Activated CD4-positive, CD25-positive, alpha-beta regulatory T cell (primary cell): ENCODE measurements around the gene DMD.
"Not testable (repeated sequence)": the region's sequence is repeated elsewhere in the genome, so short reads cannot be mapped to it uniquely, and the experiment has no call there.

Experiments used
- DNase-seq, 4 experiments: peaks; one replicate each; lab custom pipeline; 2025; lab: John Stamatoyannopoulos, UW

The DMD gene

DNA sequence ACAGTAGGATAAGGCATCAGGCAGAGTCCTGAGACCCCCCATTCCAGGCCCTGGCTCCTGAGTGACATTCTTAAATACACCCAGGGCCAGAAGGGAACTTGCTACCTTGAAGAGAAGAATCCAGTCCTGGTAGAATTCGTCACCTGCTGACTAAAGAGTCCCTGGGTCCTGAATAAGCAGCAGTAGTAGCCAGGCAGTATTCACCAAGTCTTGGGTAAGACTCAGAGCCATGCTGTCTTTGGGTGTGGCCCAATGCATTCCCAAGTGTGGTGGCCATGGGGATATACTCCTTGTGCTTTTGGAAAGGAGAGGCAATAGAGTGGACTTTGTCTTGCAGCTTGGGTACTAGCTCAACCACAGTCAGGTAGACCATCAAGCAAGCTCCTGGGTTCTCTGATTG is 359.1 kb downstream of the DMD start:
- DNase-seq: no peak

DNA sequence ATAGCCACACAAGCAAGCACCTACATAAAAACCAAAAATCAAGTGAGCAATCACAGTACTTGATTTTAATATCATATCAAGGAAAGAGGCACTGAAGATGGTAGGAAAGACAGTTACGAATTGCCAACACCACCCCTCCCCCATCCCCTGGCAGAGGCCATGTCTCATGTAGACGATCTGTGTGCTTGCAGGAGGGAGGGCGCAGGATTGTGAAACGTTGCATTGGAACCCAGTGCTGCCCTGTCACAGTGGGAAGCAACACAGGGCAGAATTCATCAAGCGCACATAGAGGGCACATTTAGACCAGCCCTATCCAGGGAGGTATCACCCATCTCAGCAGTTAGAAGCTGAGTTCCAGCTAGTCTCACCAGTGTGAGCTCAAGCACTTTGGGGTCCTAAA is 359.8 kb downstream of the DMD start:
- DNase-seq: no peak

DNA sequence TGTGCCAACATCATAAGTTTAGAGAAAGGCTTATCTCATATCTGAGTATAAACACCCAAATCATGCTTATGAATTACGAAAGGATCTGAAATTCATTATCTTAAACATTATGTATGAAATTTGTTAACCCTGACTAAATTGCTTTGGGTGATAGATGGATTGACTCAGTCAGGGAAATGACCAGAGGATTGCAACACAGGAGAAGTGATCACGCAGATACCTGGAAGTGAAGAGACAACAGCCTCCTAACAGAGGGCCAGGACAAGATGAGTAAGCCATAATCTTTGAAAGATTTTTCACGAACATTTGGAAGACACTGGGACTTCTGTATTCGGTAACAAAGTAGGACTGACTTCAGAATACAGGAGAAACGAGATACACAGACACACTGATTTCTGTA is 363.4 kb downstream of the DMD start:
- no peak for DNase-seq

DNA sequence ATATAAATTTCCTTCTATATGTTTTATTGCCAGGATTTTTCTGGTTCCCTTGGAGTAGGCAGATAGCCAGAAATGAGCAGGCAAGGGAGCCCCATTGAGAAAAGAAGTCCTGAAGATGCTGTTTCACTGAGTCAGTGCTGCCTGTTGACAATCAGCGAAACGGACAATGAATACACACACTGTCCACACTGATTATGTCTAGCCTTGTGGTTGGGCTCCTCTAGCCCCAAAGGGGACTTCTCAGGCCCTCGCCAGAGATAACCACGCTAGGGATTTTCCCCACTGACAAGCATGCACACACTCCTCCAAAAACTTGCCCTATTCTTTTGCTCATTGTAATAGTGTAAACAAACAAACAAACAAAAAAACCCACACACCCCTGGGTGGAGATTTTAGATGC is 369.3 kb downstream of the DMD start:
- no peak for DNase-seq

DNA sequence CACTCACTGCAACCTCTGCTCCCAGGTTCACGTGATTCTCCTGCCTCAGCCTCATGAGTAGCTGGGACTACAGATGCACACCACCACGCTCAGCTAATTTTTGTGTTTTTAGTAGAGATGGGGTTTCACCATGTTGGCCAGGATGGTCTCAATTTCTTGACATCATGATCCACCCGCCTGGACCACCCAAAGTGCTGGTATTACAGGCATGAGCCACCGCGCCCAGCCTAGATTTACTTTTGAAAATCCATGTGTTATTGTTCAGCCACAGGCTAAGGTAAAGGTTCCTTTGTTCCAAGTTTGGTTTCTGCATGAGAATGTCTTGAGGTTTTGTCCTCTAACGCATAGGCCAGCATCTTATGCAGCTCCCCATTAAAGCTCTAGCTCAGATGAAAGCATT is 371.6 kb downstream of the DMD start:
- no peak for DNase-seq

DNA sequence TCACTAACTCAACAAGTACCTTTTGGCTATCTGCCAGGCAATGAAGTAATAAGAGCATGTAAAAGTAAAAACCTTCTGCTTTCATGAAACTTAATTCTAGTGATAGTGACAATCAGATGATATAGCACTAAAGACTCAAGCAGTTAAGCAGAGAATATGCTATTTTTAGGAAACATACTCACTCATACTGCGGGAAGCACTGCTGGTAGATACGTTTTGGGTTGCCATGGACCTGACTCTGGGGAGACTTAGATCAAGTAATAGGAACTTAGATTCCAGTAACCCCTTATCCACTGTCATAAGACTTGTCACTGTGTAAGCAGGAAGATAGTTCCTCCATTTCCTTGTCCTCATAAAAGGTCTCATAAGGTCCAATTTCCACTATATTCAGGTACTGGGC is 386.3 kb downstream of the DMD start:
- DNase-seq: no peak

DNA sequence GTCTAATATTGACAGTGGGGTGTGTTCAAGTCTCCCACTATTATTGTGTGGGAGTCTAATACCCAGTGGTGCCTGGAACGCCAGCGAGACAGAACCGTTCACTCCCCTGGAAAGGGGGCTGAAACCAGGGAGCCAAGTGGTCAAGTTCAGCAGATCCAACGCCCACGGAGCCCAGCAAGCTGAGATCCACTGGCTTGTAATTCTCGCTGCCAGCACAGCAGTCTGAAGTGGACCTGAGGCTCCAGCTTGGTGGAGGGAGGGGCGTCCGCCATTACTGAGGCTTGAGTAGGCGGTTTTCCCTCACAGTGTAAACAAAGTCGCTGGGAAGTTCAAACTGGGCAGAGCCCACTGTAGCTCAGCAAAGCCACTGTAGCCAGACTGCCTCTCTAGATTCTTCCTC is 407.3 kb downstream of the DMD start:
- DNase-seq: no peak

DNA sequence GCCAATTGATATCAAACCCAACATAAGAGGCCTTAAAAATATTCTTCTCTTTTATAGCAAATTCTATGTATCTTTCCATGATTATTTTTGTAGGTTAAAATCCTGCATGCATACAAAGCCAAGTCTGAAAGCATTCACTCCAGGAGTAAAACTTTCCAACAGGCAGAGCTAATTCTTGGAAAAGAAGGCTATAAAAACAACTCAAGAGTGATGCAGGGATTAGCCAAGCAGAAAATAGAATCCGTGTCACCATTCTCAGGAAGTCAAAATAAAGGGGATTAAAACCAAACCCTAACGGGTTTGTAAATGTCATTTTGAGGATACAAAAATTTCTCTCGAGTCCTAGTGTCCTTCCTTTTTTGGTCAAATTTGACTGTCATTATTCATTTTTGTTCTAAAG is 412.4 kb downstream of the DMD start:
- no peak for DNase-seq

DNA sequence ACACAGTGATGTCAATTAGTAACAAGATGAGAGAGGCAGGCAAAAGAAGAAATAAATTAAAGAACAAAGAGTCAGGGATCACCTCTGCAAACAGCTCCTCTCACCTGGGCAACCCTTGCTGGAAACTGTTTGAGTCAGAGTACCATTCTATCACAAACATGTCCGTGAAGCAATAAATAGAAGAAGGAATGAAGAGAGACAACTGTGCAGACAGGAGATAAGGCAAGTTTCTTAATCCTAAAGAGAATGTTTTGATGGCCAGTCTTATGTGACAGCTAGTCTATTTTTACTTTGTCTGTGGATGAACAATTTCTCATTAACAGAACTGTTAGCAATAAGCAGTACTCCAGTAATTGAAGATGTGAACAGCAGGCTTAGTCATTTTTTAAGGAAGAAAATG is 422.4 kb downstream of the DMD start:
- DNase-seq: no peak

DNA sequence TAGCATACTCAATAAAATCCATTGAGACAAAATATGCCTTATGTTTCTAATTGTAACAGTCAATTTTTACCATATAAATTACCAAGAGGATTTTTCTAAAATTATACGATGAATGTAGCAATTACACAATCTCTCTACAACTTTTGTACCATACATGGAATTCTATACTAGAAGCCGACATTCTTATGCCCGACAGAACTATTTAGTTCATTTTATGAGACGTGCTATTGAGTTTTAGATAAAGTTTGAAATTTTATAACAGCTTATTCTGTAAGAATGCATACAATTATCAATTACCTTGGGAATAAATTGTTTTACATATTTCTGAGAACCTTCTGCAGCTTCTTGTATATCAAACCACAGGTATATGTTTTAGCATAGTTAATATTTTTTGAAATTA is 431.2 kb downstream of the DMD start:
- no peak for DNase-seq

DNA sequence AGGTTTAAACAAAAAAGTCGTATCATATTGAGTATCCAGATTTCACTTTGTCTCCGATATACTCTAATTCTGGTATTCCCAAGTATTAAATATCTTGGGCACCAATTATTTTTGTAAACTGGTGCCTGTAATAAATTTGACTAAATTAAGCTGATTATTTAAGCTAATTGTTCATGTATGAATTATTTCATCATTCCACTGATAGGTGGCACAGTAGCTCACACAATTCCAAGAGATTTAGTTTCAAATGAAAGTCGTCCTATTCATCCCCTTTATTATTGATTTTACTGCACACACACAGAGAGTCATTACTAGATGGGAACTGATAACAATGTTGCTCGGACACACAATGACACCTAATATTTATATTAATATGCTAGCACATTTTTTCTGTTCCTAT is 432.4 kb downstream of the DMD start:
- no peak for DNase-seq

DNA sequence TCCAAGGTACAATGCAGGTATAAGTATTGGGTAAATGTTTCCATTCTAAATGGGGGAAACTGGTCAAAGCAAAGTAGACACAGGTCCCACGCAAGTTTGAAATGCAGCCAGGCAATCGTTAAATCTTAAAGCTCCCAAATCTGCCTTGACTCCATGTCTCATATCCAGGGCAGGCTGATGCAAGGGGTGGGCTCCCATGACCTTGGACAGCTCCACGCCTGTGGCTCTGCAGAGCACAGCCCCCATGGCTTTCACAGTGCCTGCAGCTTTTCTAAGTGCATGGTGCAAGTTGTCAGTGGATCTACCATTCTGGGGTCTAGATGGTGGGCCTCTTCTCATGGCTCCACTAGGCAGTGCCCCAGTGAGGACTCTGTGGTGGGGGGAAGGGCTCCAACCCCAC is 436.4 kb downstream of the DMD start:
- DNase-seq: no peak

DNA sequence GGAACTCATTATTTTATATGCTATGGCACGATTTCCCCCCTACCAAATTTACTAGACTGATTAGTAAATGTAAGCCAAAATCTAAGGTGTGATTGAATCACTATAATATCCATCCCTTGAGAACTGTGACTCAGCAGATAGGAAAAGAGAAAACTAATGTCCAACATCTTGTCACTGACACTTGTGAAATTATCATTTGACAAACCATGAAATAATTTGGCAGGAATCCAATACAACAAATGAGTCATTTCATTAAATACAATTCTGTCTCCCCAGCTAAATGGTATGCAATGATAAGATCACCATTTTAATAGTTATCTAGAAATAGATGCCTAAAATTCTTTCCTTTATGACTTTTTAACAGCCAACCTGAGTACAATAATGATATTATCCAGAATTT is 462.3 kb downstream of the DMD start:
- no peak for DNase-seq

DNA sequence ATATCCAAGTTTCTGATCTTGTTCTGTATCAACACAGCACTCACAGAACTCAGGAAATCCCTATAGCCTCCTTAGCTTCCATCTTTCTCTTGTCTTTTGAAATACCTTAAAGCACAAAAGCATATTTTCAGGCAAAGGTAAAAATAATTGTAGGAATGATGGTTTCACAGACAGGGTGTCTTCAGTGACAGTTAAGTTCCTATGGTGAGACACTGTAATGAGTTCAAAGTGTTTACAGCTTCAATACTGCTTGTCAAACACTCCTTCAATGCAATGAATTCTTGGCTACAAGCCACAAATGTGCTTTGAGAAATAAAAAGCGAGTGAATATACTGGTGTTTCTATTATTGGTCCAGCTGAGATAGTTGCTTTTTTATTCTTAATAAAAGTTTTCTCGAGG is 466.0 kb downstream of the DMD start:
- no peak for DNase-seq

DNA sequence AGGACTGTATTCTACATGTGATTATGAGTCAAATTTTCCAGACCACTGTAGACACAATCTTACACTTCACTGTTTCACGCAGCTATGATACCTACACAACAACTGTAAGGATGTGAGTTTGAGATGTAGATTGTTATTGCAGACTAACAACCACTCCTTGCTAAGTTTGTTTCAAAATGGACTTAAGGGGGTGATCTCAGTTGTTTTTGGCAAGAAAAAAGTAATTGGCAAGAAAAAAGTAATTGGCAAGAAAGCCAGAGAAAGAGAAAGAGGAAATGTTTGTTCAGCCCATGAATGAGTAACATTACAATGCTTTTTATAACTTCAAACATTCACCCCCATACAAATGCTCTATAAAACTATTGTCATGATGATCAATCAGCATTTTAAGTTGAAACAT is 466.4 kb downstream of the DMD start:
- DNase-seq: no peak

DNA sequence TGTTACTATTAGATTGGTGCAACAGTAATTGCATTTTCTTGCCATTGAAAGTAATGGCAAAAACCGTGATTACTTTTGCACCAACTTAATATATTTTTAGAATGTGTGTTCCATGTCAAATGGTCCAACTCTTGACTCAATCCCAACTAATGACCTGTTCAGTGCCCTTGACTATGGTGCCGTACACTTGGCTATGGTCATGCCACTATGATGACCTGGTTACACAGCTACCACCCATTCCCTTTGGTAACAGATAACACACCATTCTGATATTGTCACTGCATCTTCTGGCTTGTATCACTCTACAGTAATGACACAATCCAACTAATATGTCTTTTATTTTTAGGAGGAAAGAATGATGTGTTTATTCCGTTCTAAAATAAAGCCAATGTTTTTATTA is 469.4 kb downstream of the DMD start:
- DNase-seq: no peak

DNA sequence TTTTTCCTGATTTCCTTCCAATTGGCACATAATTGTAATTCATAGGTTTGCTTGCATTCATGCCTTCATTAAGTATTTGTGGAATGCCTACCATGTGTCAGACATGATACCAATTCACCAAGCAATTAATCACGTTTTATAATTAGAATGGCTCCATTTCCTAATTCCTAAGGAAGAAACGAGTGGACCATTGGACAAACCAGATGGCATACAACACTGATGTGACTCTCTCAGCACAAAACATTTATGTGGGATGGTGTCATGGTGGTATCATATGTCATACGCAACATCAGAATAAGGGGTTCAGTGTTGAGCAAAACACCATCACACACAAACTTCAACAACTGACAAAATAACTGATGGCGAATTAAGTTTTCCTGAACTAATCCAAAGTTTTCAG is 502.8 kb downstream of the DMD start:
- DNase-seq: no peak

DNA sequence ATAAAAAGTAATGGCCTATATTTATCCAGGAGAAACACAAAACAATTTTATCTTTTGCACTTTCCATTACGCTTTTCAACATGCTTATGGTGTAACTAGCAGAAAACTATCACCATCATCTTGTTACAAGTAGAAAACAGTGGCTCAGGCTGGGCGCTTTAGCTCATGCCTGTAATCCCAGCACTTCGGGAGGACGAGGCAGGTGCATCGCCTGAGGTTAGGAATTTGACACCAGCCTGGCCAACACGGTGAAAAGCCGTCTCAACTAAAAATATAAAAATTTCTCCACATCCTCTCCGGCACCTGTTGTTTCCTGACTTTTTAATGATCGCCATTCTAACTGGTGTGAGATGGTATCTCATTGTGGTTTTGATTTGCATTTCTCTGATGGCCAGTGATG is 506.0 kb downstream of the DMD start:
- not testable (repeated sequence) for DNase-seq

DNA sequence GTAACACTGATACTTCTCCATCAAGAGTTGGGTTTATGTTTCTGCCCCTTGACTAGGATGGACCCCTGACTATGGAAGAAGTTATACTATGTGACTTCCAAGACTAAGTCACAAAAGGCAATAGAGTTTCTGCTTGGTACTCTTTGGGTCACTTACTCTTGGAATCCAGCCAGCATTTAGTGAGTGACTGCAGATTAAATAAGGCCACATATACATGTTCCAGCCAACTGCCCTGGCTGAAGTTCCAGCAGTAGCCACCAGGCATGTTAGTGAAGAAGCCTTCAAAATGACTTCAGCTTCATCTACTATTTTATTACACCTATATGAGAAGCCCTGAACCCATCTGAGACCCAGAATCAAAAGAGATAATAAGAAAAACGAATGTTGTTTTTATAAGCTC is 524.0 kb downstream of the DMD start:
- no peak for DNase-seq

DNA sequence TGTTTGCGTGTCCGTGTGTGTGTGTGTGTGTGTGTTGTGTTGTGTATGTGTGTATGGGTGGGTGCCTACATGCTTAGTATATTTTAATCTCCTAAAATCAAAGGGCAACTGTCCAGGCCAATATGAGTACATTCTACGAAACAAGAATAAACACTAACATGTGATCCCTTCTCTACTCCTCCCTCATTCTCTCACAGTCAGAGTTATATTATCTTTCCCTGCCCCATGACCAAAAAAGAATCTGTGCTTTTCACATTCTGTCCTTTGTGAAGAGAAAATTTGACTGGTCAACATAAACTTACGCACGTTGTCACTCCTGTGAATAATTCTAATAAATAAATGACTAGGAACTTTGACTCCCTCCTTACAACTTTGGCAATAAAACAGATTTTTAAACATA is 532.9 kb downstream of the DMD start:
- no peak for DNase-seq

DNA sequence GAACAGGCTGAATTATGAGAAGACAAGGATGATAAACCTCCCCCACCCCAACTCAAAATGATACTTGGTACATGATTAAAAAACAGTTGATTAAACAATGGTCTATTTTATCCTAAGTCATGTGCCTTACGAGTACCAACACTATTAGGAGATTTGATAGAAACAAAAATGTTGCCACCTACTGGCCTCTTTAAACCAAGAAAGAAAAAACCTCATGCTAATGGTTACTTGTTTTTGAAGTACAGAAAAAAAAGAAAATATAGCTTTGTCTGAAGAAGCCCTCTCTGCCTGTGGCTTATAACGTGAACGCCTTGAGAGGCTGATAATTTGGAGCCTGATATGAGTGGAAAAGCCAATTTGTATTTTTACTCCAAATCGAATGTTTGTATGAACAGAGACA is 538.2 kb downstream of the DMD start:
- DNase-seq: no peak

DNA sequence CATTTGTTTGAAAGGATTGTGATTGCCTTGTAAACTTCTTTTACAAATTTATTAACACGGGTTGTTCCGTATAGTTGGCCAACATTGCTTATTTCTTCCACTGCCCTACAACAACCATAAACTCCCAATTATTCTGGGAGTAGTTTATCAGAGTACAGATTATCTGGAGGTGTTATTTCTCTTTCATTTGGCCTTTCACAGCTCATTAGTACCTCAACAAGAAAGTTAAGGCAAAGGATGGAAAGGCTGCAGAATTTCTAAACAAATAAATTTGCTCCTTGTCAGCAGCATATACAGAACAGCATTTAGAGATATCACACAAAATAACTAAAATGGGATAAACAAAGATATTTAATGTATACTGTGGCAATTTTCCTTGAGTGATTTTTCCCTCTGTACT is 548.8 kb downstream of the DMD start:
- no peak for DNase-seq

DNA sequence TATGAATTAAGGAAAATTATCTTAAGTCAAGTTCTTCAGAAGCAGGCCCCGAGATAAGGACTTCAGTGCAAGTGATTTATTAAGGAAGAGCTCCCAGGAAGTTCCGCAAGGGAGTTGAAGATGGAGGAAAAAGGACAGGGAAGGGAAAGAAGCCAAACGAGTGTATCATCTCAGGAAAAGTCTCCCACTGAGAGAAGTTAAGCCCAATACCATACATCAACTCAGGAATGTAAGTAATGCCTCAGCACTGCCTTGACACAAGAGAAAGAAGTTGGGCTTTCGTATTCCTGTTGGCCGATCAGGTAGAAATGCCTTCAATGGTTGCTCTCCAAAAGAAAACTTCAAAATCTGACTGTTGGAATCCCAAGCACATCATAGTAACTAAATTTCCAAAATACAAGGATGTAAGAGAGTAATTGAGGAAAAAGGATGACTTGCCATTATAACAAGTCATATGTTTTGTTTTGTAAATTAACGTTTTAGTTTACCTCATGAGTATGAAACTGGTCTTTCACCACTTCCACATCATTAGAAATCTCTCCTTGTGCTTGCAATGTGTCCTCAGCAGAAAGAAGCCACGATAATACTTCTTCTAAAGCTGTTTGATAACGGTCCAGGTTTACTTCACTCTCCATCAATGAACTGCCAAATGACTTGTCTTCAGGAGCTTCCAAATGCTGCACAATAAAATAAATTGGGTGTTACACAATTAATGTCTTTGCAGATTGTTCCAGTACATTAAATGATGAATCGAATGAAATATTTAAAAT is 566.7 kb downstream of the DMD start:
- DNase-seq: no peak

DNA sequence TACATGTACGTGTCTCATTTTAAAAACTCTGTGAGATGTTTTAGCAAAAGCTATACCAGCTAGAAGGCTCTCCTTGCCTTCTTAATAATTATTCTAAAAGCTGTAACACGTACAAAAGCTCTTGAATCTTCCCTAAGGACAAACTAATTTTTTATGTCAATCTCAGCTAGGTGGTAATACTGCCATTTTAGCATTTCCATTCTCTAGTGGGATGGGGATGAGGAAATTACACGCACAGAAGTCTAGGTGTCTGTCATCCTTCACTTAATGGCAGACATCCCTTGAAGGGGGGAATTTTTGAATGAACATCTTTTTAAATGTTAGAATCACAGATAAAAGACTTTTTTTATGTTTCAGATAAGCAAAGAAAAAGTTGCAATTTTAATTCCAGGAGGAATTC is 569.1 kb downstream of the DMD start:
- no peak for DNase-seq

DNA sequence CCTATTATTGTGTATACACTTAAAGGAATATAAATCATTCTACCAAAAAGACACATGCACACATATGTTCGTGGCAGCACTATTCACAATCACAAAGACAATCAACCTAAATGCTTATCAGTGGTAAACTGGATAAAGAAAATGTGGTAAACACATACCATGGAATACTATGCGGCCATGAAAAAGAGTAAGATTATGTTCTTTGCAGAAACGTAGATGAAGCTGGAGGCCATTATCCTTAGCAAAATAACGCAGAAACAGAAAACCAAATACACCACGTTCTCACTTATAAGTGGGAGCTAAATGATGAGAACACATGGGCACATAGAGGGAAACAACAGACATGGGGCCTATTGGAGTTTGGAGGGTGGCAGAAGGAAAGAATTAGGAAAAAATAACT is 593.2 kb downstream of the DMD start:
- DNase-seq: no peak
